ENCODE measurements around the gene SLC12A7. TPM values are rescaled to one million over a fixed set of nuclear protein-coding genes. Genes with fewer than 3 reads are reported as not detected.
A peak's percentile ranks its signal among the peaks of the same experiment; 100 is the strongest.

The SLC12A7 gene
- polyA plus RNA-seq, 1 donor, result 76.6 TPM

DNA sequence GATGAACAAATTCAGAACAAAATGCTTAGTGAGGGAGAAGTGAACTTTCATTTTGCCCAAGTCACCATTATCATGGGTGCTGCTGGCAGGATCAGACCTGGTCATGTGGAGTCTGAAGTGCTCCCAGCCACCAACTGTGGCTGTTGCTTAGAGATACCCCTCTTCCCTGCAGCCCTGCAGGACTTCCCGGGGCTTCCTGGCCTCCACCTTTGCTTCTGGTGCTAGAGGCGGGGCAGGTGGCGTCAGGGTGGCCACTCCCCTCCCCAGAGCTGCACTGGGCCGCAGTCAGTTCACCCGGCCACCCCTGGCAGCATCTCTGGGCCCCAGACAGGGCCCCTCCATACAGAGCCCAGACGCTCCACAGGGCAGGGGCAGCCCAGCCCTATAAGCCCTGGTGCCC lies 30.0 kb upstream of the SLC12A7 start:
- peaks cover 10% of the 10 kb centered on the region for H3K9me3 ChIP-seq (ENCODE audit: control insufficient read depth, low read depth, low read length)
- no peaks in the 10 kb centered on the region for H3K27me3 ChIP-seq (ENCODE audit: control insufficient read depth, insufficient read depth, low read length)
- peak in 1 of 2 donors; percentile 67 for DNase-seq
- H3K4me3 ChIP-seq (ENCODE audit: low read length), result no peak overlapping the region
- no CpG with 5 or more reads among the region's 6 CpGs for WGBS (ENCODE audit: insufficient coverage, low lambda C conversion rate)
- H3K36me3 ChIP-seq (ENCODE audit: control insufficient read depth, insufficient read depth, low read length), result no peaks in the 10 kb centered on the region
- no peak overlapping the region for H3K27ac ChIP-seq (ENCODE audit: low read length)
- H3K4me1 ChIP-seq (ENCODE audit: control insufficient read depth, insufficient read depth, low read length), result peaks cover 39% of the 10 kb centered on the region

GRCh38 chr5:1140818-1141189 lies 28.9 kb upstream of the SLC12A7 start:
- no peak for DNase-seq
- peaks cover 10% of the 10 kb centered on the region for H3K9me3 ChIP-seq (ENCODE audit: control insufficient read depth, low read depth, low read length)
- H3K4me3 ChIP-seq (ENCODE audit: low read length), result no peak overlapping the region
- H3K27me3 ChIP-seq (ENCODE audit: control insufficient read depth, insufficient read depth, low read length), result no peaks in the 10 kb centered on the region
- H3K27ac ChIP-seq (ENCODE audit: low read length), result no peak overlapping the region
- H3K4me1 ChIP-seq (ENCODE audit: control insufficient read depth, insufficient read depth, low read length), result peaks cover 47% of the 10 kb centered on the region
- no peaks in the 10 kb centered on the region for H3K36me3 ChIP-seq (ENCODE audit: control insufficient read depth, insufficient read depth, low read length)
- WGBS (ENCODE audit: insufficient coverage, low lambda C conversion rate), result no CpG with 5 or more reads among the region's 15 CpGs

DNA sequence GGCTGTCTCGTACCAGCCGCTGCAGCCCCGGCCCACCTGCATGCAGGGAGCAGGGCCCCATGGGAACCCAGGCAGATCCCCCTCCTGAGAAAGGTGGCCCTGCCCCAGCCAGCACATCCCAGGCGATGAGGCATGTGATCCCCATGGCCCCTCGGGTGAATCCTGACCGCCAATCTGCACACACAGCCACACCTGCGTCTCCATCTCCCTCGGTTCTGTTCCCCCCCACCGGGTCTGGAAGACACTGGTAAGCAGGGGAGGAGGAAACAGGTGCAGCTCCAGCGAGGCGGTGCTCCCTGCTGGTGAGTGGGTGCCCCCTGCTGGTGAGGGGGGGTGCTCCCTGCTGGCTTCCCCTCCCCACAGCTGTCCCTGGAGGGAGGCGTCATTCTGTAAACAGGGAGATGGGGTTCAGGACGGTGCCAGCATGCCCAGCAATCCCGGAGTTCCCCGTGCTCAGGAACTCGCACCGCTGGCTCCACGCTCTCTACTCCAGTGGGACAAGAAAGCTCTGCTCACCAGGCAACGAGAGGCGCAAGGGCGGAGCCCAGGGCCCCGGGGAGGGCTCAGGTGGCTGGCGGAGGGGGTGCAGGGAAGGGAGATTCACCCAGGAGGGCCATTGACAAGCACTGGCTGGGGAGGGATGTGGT lies 28.4 kb upstream of the SLC12A7 start:
- Histone ChIP-seq H3K27ac (ENCODE audit: low read length) (no peak overlapping the region), H3K4me1 (ENCODE audit: control insufficient read depth, insufficient read depth, low read length) (peaks cover 52% of the 10 kb centered on the region), H3K9me3 (ENCODE audit: control insufficient read depth, low read depth, low read length) (peaks cover 10% of the 10 kb centered on the region), H3K27me3 (ENCODE audit: control insufficient read depth, insufficient read depth, low read length) (no peaks in the 10 kb centered on the region), H3K4me3 (ENCODE audit: low read length) (no peak overlapping the region), H3K36me3 (ENCODE audit: control insufficient read depth, insufficient read depth, low read length) (no peaks in the 10 kb centered on the region)
- DNase-seq, result peak; percentile 84 to 87
- no CpG with 5 or more reads among the region's 23 CpGs for WGBS (ENCODE audit: insufficient coverage, low lambda C conversion rate)

DNA sequence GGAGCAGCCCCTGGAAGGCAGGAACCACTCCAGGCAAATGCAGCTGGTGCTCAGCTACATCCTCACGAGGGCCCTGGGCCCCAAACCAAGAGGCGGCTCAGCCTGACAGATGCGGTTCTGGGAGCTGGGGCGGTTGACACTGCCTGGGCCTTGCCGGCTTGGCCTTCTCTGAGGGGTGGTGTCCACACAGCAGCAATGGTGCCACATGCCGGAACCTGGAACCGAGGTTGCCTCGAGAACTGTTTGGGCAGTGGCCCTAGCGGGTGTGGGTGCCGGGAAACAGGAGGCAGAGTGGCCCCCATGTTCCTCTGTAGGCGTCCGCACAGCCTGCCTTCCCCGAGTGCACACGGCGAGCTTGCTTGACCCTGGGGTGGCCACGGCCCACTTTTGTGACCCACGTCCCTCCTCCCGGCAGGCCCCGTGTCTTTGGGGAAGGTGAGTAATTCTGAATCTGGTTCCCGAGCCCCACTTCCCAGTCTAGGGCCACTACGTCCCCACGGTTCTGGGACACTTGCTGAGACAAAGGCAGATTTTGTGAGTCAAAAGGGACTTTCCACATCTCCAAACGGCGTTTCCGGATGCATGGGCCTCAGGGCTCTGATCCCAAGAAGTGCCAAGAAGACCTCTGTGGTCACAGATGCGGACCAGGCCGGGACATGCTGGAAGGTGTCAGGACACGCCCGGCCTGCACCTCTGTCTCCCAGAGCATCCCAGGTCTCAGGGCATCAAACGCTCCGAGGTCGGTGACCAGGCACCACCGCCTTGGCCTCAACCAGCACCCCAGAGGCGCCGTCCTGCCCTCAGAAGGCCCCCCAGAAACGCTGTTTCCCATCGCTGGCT lies 27.7 kb upstream of the SLC12A7 start:
- Histone ChIP-seq H3K4me1 (ENCODE audit: control insufficient read depth, insufficient read depth, low read length) (peaks cover 59% of the 10 kb centered on the region), H3K36me3 (ENCODE audit: control insufficient read depth, insufficient read depth, low read length) (no peaks in the 10 kb centered on the region), H3K9me3 (ENCODE audit: control insufficient read depth, low read depth, low read length) (peaks cover 10% of the 10 kb centered on the region), H3K4me3 (ENCODE audit: low read length) (no peak overlapping the region), H3K27ac (ENCODE audit: low read length) (peak overlapping the region; percentile 62), H3K27me3 (ENCODE audit: control insufficient read depth, insufficient read depth, low read length) (no peaks in the 10 kb centered on the region)
- no CpG with 5 or more reads among the region's 37 CpGs for WGBS (ENCODE audit: insufficient coverage, low lambda C conversion rate)
- DNase-seq, result no peak

- WGBS (ENCODE audit: insufficient coverage, low lambda C conversion rate), result no CpG with 5 or more reads among the region's 16 CpGs
- H3K4me3 ChIP-seq (ENCODE audit: low read length), result no peak overlapping the region
- peaks cover 8% of the 10 kb centered on the region for H3K9me3 ChIP-seq (ENCODE audit: control insufficient read depth, low read depth, low read length)
- peak; percentile 67 to 85 for DNase-seq
- H3K27ac ChIP-seq (ENCODE audit: low read length), result peak overlapping the region; percentile 62
- H3K4me1 ChIP-seq (ENCODE audit: control insufficient read depth, insufficient read depth, low read length), result peaks cover 61% of the 10 kb centered on the region
- H3K27me3 ChIP-seq (ENCODE audit: control insufficient read depth, insufficient read depth, low read length), result no peaks in the 10 kb centered on the region
- H3K36me3 ChIP-seq (ENCODE audit: control insufficient read depth, insufficient read depth, low read length), result no peaks in the 10 kb centered on the region
These were observed 26.8 kb upstream of the SLC12A7 start for GRCh38 chr5:1138445-1139245.

- Histone ChIP-seq H3K27ac (ENCODE audit: low read length) (peak overlapping the region; percentile 62), H3K27me3 (ENCODE audit: control insufficient read depth, insufficient read depth, low read length) (no peaks in the 10 kb centered on the region), H3K4me1 (ENCODE audit: control insufficient read depth, insufficient read depth, low read length) (peaks cover 61% of the 10 kb centered on the region), H3K4me3 (ENCODE audit: low read length) (no peak overlapping the region), H3K9me3 (ENCODE audit: control insufficient read depth, low read depth, low read length) (peaks cover 8% of the 10 kb centered on the region), H3K36me3 (ENCODE audit: control insufficient read depth, insufficient read depth, low read length) (no peaks in the 10 kb centered on the region)
- WGBS (ENCODE audit: insufficient coverage, low lambda C conversion rate), result no CpG with 5 or more reads among the region's 30 CpGs
- DNase-seq, result no peak
These were observed 25.9 kb upstream of the SLC12A7 start for GRCh38 chr5:1137567-1138444.

DNA sequence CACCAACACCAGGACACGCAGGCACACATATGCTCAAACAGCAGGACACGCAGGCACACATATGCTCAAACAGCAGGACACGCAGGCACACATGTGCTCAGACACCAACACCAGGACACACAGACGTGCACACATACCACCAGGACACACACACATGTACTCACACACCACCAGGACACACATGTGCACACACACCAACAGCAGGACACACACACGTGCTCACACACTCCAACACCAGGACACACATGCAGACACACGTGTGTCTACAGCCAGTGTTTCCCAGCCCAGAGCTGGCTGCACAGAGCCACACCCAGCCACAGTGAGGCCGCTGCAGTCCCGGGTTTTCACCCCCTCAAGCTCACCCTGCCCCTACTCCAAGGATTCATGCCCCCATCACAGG lies 25.0 kb upstream of the SLC12A7 start:
- DNase-seq, result no peak
- H3K4me1 ChIP-seq (ENCODE audit: control insufficient read depth, insufficient read depth, low read length), result peaks cover 60% of the 10 kb centered on the region
- no peaks in the 10 kb centered on the region for H3K36me3 ChIP-seq (ENCODE audit: control insufficient read depth, insufficient read depth, low read length)
- H3K27ac ChIP-seq (ENCODE audit: low read length), result no peak overlapping the region
- H3K4me3 ChIP-seq (ENCODE audit: low read length), result no peak overlapping the region
- WGBS (ENCODE audit: insufficient coverage, low lambda C conversion rate), result no CpG with 5 or more reads among the region's 8 CpGs
- peaks cover 8% of the 10 kb centered on the region for H3K9me3 ChIP-seq (ENCODE audit: control insufficient read depth, low read depth, low read length)
- H3K27me3 ChIP-seq (ENCODE audit: control insufficient read depth, insufficient read depth, low read length), result no peaks in the 10 kb centered on the region

DNA sequence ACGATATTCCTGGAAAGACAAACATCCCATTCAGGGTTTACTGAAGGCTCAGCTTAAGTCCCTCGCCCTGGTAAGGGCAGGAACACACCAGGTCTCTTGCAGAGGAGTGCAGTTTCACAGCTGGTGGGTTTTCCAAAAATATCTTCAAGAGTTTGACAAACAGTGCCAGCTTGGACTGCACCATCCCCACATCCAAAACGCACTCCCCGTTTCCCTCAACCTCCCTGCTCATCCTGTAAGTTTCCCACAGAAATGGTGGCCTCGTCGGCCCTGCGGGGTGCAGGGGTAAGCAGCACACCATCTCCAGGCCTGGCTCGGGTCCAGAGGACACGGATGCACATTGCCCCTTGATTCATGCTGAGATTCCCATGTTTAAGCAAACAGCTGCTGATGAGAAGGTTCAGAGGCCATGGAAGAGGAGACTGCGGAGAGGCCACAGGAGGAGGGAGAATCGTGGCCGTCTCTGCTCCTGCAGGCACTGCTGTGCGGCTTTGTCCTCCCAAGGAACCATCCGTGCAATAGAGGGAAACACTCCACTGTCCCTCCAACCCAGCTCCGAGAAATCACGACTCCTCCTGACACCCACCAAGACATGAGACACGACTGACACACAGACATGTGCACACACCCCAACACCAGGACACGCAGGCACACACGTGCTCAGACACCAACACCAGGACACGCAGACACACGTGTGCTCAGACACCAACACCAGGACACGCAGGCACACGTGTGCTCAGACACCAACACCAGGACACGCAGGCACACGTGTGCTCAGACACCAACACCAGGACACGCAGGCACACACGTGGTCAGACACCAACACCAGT lies 24.0 kb upstream of the SLC12A7 start:
- Histone ChIP-seq H3K36me3 (ENCODE audit: control insufficient read depth, insufficient read depth, low read length) (no peaks in the 10 kb centered on the region), H3K4me1 (ENCODE audit: control insufficient read depth, insufficient read depth, low read length) (peaks cover 64% of the 10 kb centered on the region), H3K27ac (ENCODE audit: low read length) (no peak overlapping the region), H3K9me3 (ENCODE audit: control insufficient read depth, low read depth, low read length) (peaks cover 8% of the 10 kb centered on the region), H3K27me3 (ENCODE audit: control insufficient read depth, insufficient read depth, low read length) (no peaks in the 10 kb centered on the region), H3K4me3 (ENCODE audit: low read length) (no peak overlapping the region)
- peak; percentile 62 to 81 for DNase-seq
- WGBS (ENCODE audit: insufficient coverage, low lambda C conversion rate), result no CpG with 5 or more reads among the region's 27 CpGs

DNA sequence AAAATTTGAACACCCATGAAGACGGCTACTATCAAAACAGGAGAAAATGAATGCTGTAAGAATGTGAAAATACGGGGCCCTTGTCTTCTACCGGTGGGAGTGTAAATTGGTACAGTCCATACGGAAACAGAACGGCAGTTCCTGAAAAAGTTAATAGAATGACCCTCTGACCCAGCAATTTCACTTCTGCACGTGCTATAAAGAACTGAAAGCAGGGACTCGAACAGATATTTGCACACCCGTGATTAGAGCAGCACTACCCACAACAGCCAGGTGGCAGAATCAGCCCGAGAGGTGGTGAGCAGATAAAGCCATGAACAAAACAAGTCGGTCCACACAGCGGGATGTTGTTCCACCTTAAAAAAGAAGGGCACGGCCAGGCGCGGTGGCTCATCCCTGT lies 22.6 kb upstream of the SLC12A7 start:
- WGBS (ENCODE audit: insufficient coverage, low lambda C conversion rate), result no CpG with 5 or more reads among the region's 14 CpGs

More for the DNA sequence above, 22.6 kb upstream of the SLC12A7 start:
- H3K4me3 ChIP-seq (ENCODE audit: low read length), result no peak overlapping the region
- H3K9me3 ChIP-seq (ENCODE audit: control insufficient read depth, low read depth, low read length), result peaks cover 8% of the 10 kb centered on the region
- peak; percentile 72 to 82 for DNase-seq
- H3K27me3 ChIP-seq (ENCODE audit: control insufficient read depth, insufficient read depth, low read length), result no peaks in the 10 kb centered on the region
- H3K36me3 ChIP-seq (ENCODE audit: control insufficient read depth, insufficient read depth, low read length), result no peaks in the 10 kb centered on the region
- peaks cover 69% of the 10 kb centered on the region for H3K4me1 ChIP-seq (ENCODE audit: control insufficient read depth, insufficient read depth, low read length)
- no peak overlapping the region for H3K27ac ChIP-seq (ENCODE audit: low read length)
